GM18505 (cell line): ENCODE data around the gene HOMER2.

Experiments used
- ATAC-seq: cut with Tn5 transposase; IDR thresholded peaks from one replicate; pipeline ENCODE4 v1.9.1; 2021; ENCODE audit not compliant: unreplicated experiment
- POLR2A ChIP-seq: IDR thresholded peaks from 4 replicates; pipeline ENCODE4 v1.6.1; 2011; ENCODE audit warnings: borderline replicate concordance; ENCODE audit not compliant: insufficient read depth, insufficient read length; ENCODE audit errors: extremely low read depth

The HOMER2 gene

GRCh38 chr15:82971218-82971984 lies 18.9 kb upstream of the HOMER2 start:
- TF ChIP-seq POLR2A, result no peak
- ATAC-seq, result no peak

- TF ChIP-seq POLR2A, result no peak
- ATAC-seq, result no peak
Observed at GRCh38 chr15:82970696-82971095, 18.2 kb upstream of the HOMER2 start.

- no peak for ATAC-seq
- no peak for TF ChIP-seq POLR2A
Observed at GRCh38 chr15:82970078-82970686, 17.7 kb upstream of the HOMER2 start.

GRCh38 chr15:82969353-82969752 lies 16.8 kb upstream of the HOMER2 start:
- no peak for ATAC-seq
- TF ChIP-seq POLR2A, result no peak

GRCh38 chr15:82968066-82968465 lies 15.5 kb upstream of the HOMER2 start:
- ATAC-seq, result no peak
- no peak for TF ChIP-seq POLR2A

- no peak for TF ChIP-seq POLR2A
- ATAC-seq, result no peak
Observed at GRCh38 chr15:82966671-82967071, 14.2 kb upstream of the HOMER2 start.

- ATAC-seq, result no peak
- no peak for TF ChIP-seq POLR2A
Observed at GRCh38 chr15:82964890-82965289, 12.4 kb upstream of the HOMER2 start.

GRCh38 chr15:82963471-82964341 lies 11.2 kb upstream of the HOMER2 start:
- no peak for ATAC-seq
- no peak for TF ChIP-seq POLR2A

- no peak for ATAC-seq
- TF ChIP-seq POLR2A, result no peak
Observed at GRCh38 chr15:82960766-82961165, 8.2 kb upstream of the HOMER2 start.

GRCh38 chr15:82959423-82959822 lies 6.9 kb upstream of the HOMER2 start:
- no peak for TF ChIP-seq POLR2A
- ATAC-seq, result no peak

GRCh38 chr15:82958638-82959037 lies 6.1 kb upstream of the HOMER2 start:
- TF ChIP-seq POLR2A, result no peak
- no peak for ATAC-seq

- no peak for ATAC-seq
- no peak for TF ChIP-seq POLR2A
Observed at GRCh38 chr15:82951472-82952157, 905 bp downstream of the HOMER2 start.
